Endothelial cell of umbilical vein (primary cell): ENCODE measurements around the gene CTIF. TPM values are rescaled to one million over a fixed set of nuclear protein-coding genes. Genes with fewer than 3 reads are reported as not detected.
A peak's percentile ranks its signal among the peaks of the same experiment; 100 is the strongest.

Source experiments
- BruUV-seq: library from RNA; stranded (reverse); fragments of 400-500 nt; replicated peaks from 2 replicates; lab custom pipeline; 2021; lab: Mats Ljungman, UMichigan
- CTCF ChIA-PET: fragments of 300-600, 350-600 bp; sonication (Branson Sonifier 250); formaldehyde crosslinking; loops from one replicate; lab custom pipeline; 2021; ENCODE audit warnings: antibody characterized with exemption, inconsistent platforms; lab: Charles Lee
- POLR2A ChIA-PET: fragments of 300-600, 350-600 bp; sonication (Branson Sonifier 250); formaldehyde crosslinking; loops from one replicate; lab custom pipeline; 2021; ENCODE audit warnings: antibody characterized with exemption, inconsistent platforms; lab: Charles Lee
- DNase-seq: peaks from one replicate; pipeline ENCODE4 v3.0.0-alpha.2; 2011; ENCODE audit warnings: low read depth, low spot score
- FAIRE-seq: peaks from 2 replicates; lab custom pipeline; 2011; peaks lifted over from hg19 to GRCh38; lab: Jason Lieb, UNC
- H2AFZ ChIP-seq: 2 replicates; pipeline ENCODE4 v1.6.0; 2012; ENCODE audit warnings: low read depth, low read length, control low read depth, inconsistent platforms
- H3K27ac ChIP-seq: 2 replicates; pipeline ENCODE4 v1.5.1; 2011; ENCODE audit warnings: low read depth, mild to moderate bottlenecking, control low read depth, low read length, moderate library complexity; ENCODE audit not compliant: insufficient read depth
- H3K27me3 ChIP-seq, 2 experiments: 2 replicates each; pipeline versions ENCODE4 v1.6.0 to v1.6.1; 2011; ENCODE audit warnings: low read length in 2 of 2, mixed read lengths in 1 of 2; ENCODE audit not compliant: control insufficient read depth in 2 of 2, insufficient read depth in 2 of 2
- H3K36me3 ChIP-seq, 2 experiments: 2 replicates in 1 of 2; 3 replicates in 1 of 2; pipeline ENCODE4 v1.5.1; 2011; ENCODE audit warnings: low read length in 2 of 2, mild to moderate bottlenecking in 1 of 2, moderate library complexity in 1 of 2; ENCODE audit not compliant: control insufficient read depth in 2 of 2, insufficient read depth in 2 of 2; ENCODE audit errors: extremely low read depth in 1 of 2
- H3K4me1 ChIP-seq: 3 replicates; pipeline ENCODE4 v1.5.1; 2011; ENCODE audit warnings: mild to moderate bottlenecking, low read length; ENCODE audit not compliant: control insufficient read depth, insufficient read depth; ENCODE audit errors: extremely low read depth
- H3K4me2 ChIP-seq: 2 replicates; pipeline ENCODE4 v1.6.1; 2011; ENCODE audit warnings: low read length, control low read depth, mixed read lengths; ENCODE audit not compliant: insufficient read depth
- H3K4me3 ChIP-seq, 3 experiments: fragments of 200-600 bp in 1 of 3; sonication (generic), shearing (Covaris generic) in 1 of 3; replicated peaks in 1 of 3; 2 replicates each; pipeline ENCODE4 v1.5.1; 2011 to 2016; ENCODE audit warnings: control low read depth in 3 of 3, low read length in 3 of 3, mild to moderate bottlenecking in 2 of 3, inconsistent platforms in 1 of 3, low read depth in 1 of 3, moderate library complexity in 1 of 3; ENCODE audit not compliant: insufficient read depth in 1 of 3
- H3K79me2 ChIP-seq: 2 replicates; pipeline ENCODE4 v1.6.0; 2012; ENCODE audit warnings: low read length, inconsistent platforms; ENCODE audit not compliant: control insufficient read depth, insufficient read depth
- H3K9ac ChIP-seq: replicated peaks from 2 replicates; pipeline ENCODE3; 2011; ENCODE audit warnings: low read length, control low read depth; ENCODE audit not compliant: insufficient read depth; ENCODE audit errors: extremely low read depth
- H3K9me1 ChIP-seq: replicated peaks from 3 replicates; pipeline ENCODE4 v1.6.0; 2011; ENCODE audit warnings: mild to moderate bottlenecking, low read length; ENCODE audit not compliant: control insufficient read depth, insufficient read depth; ENCODE audit errors: extremely low read depth
- H3K9me3 ChIP-seq: replicated peaks from 2 replicates; pipeline ENCODE4 v1.5.1; 2012; ENCODE audit warnings: low read length, inconsistent platforms; ENCODE audit not compliant: control insufficient read depth, insufficient read depth
- H4K20me1 ChIP-seq: replicated peaks from 2 replicates; pipeline ENCODE3; 2011; ENCODE audit warnings: mild to moderate bottlenecking, low read length; ENCODE audit not compliant: control insufficient read depth, insufficient read depth; ENCODE audit errors: extremely low read depth
- EZH2 ChIP-seq: IDR thresholded peaks from 2 replicates; pipeline ENCODE4 v1.6.1; 2012; ENCODE audit warnings: borderline replicate concordance, low read depth, mild to moderate bottlenecking, moderate library complexity, low read length, inconsistent platforms; ENCODE audit not compliant: severe bottlenecking
- FOS ChIP-seq: IDR thresholded peaks from 2 replicates; pipeline ENCODE4 v1.6.1; 2011; ENCODE audit warnings: mild to moderate bottlenecking, low read length, moderate library complexity, borderline replicate concordance; ENCODE audit not compliant: insufficient read depth
- GATA2 ChIP-seq: IDR thresholded peaks from 2 replicates; pipeline ENCODE4 v1.7.0; 2011; ENCODE audit warnings: low read depth, mild to moderate bottlenecking, moderate library complexity, mixed read lengths, low read length; ENCODE audit not compliant: insufficient read length, insufficient read depth
- JUN ChIP-seq: IDR thresholded peaks from 2 replicates; pipeline ENCODE4 v1.6.1; 2011; ENCODE audit warnings: borderline replicate concordance, low read depth; ENCODE audit not compliant: insufficient read length, insufficient read depth
- MYC ChIP-seq: IDR thresholded peaks from one replicate; pipeline ENCODE4 v1.6.1; 2011; ENCODE audit warnings: mild to moderate bottlenecking, low read depth, low read length
- POLR2A ChIP-seq: IDR thresholded peaks from 2 replicates; pipeline ENCODE4 v1.6.1; 2012; ENCODE audit warnings: low read depth, mild to moderate bottlenecking, control low read depth, low read length
- POLR2AphosphoS5 ChIP-seq: IDR thresholded peaks from 2 replicates; pipeline ENCODE4 v1.6.1; 2012; ENCODE audit warnings: low read depth, mild to moderate bottlenecking, control low read depth, low read length, moderate library complexity; ENCODE audit not compliant: insufficient read depth
- dilution Hi-C: fragments of 300-500 bp; cut with MboI; formaldehyde crosslinking; loops from one replicate; pipeline ENCODE4 v1.15.0; 2019; ENCODE audit warnings: low sequenced_read_pairs; ENCODE audit not compliant: extremely low pct_ligation_motif_present
- intact Hi-C: fragments of 100-400 bp; cut with micrococcal nuclease; formaldehyde crosslinking; loops from one replicate; pipeline ENCODE4 v1.10.0; 2022
- polyA plus RNA-seq, 4 experiments: library from polyadenylated mRNA; depleted of rRNA in 3 of 4; stranded (reverse) in 3 of 4; unstranded in 1 of 4; fragments of >200 nt; gene quantifications; 2 replicates each; pipeline versions ENCODE4 v1.2.1 to v1.2.3, GENCODE V29; 2011 to 2012; ENCODE audit warnings: missing spikeins in 1 of 4
- total RNA-seq: library from RNA; stranded (reverse); gene quantifications from 2 replicates; pipeline ENCODE4 v1.2.3, GENCODE V29; 2021
- TF ChIP-seq, protein P1 (sequence below), 2 donors: IDR thresholded peaks; 1 replicate in 1 of 2; 2 replicates in 1 of 2; pipeline ENCODE4 v1.5.1; 2011; ENCODE audit warnings: low read length in 2 of 2, mild to moderate bottlenecking in 2 of 2, moderate library complexity in 2 of 2, control low read depth in 1 of 2, inconsistent platforms in 1 of 2, low read depth in 1 of 2; ENCODE audit not compliant: insufficient read depth in 1 of 2; ENCODE audit errors: extremely low read depth in 1 of 2
- TF ChIP-seq, protein P2 (sequence below): IDR thresholded peaks from 2 replicates; pipeline ENCODE4 v1.6.1; 2011; ENCODE audit not compliant: insufficient read depth, insufficient read length

The CTIF gene
- total and polyA plus RNA-seq, 2 donors (not counting 3 experiments of a cell fraction or from before 2014, with no cell fraction given): 20.9 to 57.7 TPM

DNA sequence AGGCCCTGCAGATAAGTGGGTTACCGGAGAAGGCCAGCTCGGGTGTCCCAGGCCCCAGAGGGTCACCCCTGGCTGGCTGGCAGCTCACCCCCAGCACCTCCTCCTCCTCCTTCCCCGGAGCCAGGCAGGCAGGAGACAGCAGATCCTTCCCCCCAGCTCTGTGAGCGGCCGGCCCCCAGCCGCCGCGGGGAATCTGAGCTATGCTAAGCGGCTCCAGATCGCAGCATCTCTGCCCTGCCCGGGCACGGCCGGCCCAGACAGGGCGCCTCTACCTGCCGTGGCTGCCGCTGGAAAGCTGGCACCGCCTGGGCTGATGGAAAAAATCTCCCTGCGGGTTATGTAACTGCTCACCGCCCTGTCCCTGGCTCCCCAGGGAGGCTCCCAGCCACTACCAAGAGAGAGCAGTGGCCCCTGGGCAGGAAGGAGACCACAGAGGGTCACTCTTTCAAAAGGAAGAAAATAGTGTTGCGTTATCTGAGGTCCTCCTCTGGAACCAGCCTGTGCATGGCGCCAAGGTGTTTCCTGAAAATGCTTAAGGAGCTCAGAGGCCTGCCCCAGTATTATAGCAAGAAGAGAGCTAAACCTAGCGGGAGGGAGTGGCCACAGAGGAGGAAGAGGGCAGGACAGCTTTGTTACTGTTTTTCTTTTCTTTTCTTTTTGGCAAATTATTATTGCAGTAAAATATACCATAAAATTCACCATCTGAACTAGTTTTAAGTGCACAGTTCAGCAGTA lies 233.0 kb downstream of the CTIF start:
- intact Hi-C loops (no loop called here), dilution Hi-C loops (no loop called here)
- Histone ChIP-seq H3K9me3 (no peaks in the 10 kb centered on the region), H3K27me3 (no peaks in the 10 kb centered on the region), H3K4me1 (no peaks in the 10 kb centered on the region), H3K36me3 (no peaks in the 10 kb centered on the region), H3K27ac (no peak overlapping the region), H3K4me3 (no peak overlapping the region), H4K20me1 (no peaks in the 10 kb centered on the region), H3K9me1 (no peaks in the 10 kb centered on the region), H3K4me2 (no peak overlapping the region), H3K9ac (no peak overlapping the region), H3K79me2 (no peaks in the 10 kb centered on the region), H2AFZ (no peak overlapping the region)
- FAIRE-seq (no peak), DNase-seq (peak; percentile 34)
- CTCF ChIA-PET: interaction anchor here (1.0 to 1.9 kb wide), 6 partner anchors 8 to 467 kb away, joined by 3 to 8 read pairs (median 3); no protein-coding TSS in a partner anchor
- POLR2A ChIA-PET: no interaction called here
- TF ChIP-seq, protein P1, sequence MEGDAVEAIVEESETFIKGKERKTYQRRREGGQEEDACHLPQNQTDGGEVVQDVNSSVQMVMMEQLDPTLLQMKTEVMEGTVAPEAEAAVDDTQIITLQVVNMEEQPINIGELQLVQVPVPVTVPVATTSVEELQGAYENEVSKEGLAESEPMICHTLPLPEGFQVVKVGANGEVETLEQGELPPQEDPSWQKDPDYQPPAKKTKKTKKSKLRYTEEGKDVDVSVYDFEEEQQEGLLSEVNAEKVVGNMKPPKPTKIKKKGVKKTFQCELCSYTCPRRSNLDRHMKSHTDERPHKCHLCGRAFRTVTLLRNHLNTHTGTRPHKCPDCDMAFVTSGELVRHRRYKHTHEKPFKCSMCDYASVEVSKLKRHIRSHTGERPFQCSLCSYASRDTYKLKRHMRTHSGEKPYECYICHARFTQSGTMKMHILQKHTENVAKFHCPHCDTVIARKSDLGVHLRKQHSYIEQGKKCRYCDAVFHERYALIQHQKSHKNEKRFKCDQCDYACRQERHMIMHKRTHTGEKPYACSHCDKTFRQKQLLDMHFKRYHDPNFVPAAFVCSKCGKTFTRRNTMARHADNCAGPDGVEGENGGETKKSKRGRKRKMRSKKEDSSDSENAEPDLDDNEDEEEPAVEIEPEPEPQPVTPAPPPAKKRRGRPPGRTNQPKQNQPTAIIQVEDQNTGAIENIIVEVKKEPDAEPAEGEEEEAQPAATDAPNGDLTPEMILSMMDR (IDR thresholded peaks at IDR 0.05; ENCODE audit: extremely low read depth in 1 of 2, insufficient read depth in 1 of 2, low read depth in 1 of 2, low read length in 2 of 2): no peak
- TF ChIP-seq GATA2 (no peak), POLR2AphosphoS5 (no peak), MYC (no peak), POLR2A (no peak), EZH2 (no peak), FOS (no peak), JUN (no peak)
- TF ChIP-seq, protein P2, sequence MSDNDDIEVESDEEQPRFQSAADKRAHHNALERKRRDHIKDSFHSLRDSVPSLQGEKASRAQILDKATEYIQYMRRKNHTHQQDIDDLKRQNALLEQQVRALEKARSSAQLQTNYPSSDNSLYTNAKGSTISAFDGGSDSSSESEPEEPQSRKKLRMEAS: no peak
- no TSS peak for BruUV-seq
